Mammary epithelial cell (primary cell): ENCODE results near the gene HNRNPA3.

Experiments
- CTCF ChIP-seq, 2 donors: IDR thresholded peaks in 1 of 2; conservative IDR thresholded peaks in 1 of 2; 2 replicates each; pipeline ENCODE4 v1.5.1; 2011 to 2012; ENCODE audit warnings: inconsistent platforms in 2 of 2, low read length in 2 of 2, mild to moderate bottlenecking in 2 of 2, control low read depth in 1 of 2, low read depth in 1 of 2; ENCODE audit not compliant: insufficient read depth in 1 of 2; ENCODE audit errors: extremely low read depth in 1 of 2
- EZH2 ChIP-seq: IDR thresholded peaks from 2 replicates; pipeline ENCODE4 v1.6.1; 2012; ENCODE audit warnings: low read length, inconsistent platforms, borderline replicate concordance

GRCh38 chr2:177273408-177273807, 60.8 kb downstream of the HNRNPA3 start:
- TF ChIP-seq CTCF (conservative IDR thresholded peaks at IDR 0.05 in 1 of 2, IDR thresholded peaks at IDR 0.05 in 1 of 2; ENCODE audit: extremely low read depth in 1 of 2, insufficient read depth in 1 of 2, low read depth in 1 of 2, low read length in 2 of 2): no peak
- TF ChIP-seq EZH2: no peak
